ENCODE data around the gene KIF6.
"Not testable (repeated sequence)": the region's sequence is repeated elsewhere in the genome, so short reads cannot be mapped to it uniquely, and the experiment has no call there.

The KIF6 gene

DNA sequence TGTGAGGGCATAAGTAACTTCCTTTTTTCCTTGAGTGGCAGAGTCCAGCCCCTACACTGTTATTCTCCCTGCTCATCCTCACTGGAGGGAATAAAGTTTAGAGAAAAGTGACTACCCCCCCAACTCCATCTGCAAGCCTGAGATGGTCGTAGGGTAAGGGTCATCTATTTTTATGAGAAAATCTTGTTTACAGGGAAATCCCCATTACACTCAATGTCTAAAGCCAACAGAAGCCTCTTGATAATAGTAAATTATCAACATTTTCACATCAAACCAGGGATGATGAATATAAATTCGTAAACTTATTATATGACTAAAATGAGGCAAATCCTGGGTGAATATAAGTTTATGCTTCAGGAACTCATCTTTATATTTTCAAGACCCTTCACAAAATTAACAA lies 228.8 kb downstream of the KIF6 start:
- no peak for DNase-seq (ENCODE audit: low read depth)

DNA sequence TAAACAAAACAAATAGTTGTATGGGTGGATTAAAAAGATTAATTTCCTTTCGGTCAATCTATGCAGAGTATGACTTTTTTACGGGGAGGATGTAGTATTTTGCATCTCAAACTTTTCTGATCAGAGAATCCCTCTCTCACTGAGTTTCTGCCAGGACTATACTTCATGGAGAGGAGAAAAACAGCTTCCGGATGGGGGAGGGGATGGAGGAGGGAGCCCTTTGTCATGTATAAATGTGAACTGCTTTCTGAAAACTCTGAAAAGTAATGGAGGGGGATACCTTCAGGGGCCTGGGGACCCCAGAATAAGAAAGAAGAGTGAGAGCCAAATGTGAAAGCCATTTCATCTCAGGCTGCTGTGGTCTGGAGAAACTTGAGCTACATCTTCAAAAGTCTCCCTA lies 229.6 kb downstream of the KIF6 start:
- no peak for DNase-seq (ENCODE audit: low read depth)

DNA sequence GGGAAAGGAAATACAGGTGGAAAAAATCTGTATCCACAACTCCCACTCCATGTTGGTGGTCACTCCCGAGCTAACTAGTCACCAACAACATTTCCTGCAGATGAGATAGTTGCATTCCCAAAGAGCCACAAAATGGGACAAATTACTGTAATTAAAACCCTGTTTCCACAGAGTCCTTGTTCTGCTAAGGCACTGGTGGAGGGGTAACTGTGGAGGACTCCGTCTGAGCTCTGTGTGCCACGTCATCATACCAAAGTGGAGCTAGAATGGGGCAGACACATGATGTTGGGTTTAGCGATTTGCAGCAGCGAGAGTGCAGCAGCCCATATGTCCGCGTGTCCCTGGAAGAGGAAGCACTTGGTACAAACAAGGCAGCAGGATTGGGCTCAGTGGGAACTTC lies 230.2 kb downstream of the KIF6 start:
- no peak for DNase-seq (ENCODE audit: low read depth)

DNA sequence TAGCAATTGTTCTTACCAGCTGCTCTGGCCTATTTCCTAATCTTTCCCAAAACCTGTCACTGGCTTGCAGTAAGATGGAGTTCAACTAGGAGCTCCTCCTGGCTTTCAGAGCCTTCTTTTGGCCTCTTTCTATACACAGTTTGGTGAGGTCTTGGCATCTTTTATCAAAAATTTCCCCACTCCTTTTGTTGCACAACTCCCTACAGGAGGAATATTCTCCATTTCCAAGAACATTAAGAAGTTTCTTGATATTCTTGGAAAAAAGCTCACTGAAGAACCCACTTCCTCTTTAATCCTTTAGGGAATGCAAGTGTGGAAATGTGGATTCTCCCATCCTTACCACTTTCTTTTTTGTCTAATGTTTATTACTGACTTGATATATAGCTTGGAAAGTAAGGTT lies 231.4 kb downstream of the KIF6 start:
- DNase-seq (ENCODE audit: low read depth) = no peak

DNA sequence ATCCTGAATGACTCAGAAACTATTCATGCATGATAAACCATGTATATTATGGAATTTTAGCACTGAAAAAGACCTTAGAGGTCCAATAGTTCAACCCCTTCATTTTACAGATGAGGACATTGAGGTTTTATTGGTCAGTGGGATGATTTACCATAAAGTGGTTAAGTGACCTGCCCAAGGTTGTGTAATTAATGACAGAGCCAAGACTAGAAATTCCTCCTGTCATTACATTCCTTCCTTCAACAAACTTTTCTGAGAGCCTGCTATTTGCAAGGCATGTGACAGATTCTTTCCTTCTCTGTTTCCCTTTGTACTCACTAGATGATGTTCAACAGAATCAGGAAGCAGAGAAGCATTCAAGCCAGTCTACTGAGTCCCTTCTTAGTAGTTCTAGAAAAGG lies 232.0 kb downstream of the KIF6 start:
- DNase-seq (ENCODE audit: low read depth) = no peak

DNA sequence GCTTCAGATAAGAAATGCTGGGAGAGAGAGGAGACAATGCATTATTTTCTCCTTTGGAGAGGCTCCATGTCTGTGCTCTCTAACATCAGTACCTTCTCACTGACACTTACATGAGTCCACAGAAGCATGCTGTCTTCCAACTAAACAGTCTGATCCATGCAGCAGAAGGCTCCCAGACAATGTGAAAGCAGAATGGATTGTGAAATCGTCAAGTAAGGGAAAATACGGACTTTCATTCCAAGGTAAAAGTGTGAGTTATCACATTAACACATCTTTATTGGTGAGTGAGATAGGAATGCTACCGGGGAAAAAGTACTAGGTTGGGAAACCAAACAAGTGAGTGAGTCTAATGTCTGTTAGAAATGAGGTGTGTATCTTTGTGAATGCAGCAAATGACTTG lies 235.1 kb downstream of the KIF6 start:
- DNase-seq (ENCODE audit: low read depth) = no peak

DNA sequence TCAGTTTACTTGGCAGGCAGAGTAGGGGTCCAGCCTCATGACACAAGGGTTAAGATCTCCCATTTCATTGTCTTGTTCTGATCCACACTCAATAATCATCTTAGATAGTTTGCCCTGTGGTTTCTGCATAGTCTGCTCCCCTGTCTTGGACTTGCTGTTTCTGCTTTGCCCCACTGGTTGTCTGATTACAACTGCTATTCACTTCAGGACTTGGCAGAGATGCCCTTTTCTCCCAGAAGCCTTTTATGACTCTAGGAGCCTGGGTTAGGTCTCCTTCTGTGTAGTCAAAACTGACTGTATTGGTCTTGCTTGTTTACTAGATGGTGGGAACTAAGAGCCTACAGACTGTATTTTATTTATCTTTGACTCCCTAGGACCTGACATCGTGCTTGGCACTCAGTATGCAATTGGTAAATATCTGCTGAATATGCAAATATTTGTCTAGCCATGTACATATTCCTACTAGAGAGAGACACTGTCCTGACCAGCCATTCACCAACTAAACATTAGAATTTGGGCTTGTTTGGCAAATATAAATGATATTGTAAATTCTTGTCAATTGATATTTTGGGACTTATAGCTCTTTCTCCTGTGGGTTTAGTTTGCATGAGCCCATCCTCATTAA lies 236.8 kb downstream of the KIF6 start:
- no peak for DNase-seq (ENCODE audit: low read depth)

DNA sequence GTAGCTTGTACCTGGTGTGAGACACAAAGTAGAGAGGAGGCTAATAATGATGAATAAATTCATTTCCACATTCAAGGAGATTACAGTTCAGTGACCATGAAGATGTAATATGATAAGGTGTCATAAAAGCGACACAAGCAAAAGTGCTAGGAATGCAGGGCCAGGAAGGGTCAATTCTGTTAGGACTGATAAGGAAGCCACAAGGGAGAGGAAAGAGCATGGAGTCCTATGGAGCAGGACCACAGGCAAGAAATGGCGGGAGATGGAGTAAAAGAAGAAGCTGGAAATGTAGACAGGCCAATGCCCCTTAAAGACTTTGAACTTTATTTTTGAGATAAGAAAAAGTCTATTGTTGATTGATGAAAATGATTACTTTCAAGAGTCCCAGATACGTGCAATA lies 240.9 kb downstream of the KIF6 start:
- DNase-seq (ENCODE audit: low read depth) = no peak

DNA sequence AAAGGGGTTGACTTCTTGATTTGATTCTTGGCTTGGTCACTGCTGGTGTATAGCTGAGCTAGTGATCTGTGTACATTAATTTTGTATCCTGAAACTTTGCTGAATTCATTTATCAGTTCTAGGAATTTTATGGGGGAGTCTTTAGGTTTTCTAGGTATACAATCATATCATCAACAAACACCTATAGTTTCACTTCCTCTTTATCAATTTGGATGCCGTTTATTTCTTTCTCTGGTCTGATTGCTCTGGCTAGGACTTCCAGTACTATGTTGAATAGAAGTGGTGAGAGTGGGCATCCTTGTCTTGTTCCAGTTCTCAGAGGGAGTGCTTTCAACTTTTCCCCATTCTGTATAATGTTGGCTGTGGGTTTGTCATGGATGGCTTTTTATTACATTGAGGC lies 245.4 kb downstream of the KIF6 start:
- DNase-seq (ENCODE audit: low read depth) = not testable (repeated sequence)

DNA sequence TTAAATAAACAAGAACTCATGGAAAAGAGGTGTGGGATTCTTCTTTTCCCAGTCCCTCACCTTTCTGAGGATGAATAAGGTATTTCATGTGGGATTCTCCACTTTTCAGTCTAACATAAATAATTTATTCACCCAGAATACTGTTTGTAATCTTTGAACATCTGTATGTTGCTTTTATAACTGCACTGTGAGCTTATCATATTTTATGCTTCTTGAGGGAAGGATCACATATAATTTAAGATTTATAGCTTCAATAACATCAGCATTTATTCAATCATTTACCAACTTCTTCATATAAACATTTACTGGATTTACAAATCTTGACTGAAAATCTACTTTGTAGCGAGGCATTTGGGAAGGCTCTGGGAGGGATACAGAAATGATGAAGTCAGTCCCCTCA lies 248.5 kb downstream of the KIF6 start:
- no peak for DNase-seq (ENCODE audit: low read depth)

DNA sequence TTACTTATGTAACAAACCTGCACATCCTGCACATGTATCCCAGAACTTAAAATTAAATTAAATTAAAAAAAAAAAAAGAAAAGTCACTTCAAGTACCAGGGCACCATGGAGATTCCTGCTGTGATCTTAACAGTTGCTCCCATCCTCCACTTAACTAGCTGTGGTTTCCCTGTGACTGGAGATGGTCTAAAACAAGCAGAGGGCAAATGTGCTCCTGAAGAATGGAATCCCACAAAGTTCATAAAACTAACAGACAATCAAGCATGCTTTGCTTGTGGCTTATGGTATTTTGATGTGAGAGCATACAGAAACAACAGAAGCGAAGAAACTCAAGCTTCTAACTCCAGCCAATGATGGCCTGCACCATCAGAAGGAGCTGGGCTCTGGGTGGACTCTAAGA lies 249.1 kb downstream of the KIF6 start:
- no peak for DNase-seq (ENCODE audit: low read depth)

DNA sequence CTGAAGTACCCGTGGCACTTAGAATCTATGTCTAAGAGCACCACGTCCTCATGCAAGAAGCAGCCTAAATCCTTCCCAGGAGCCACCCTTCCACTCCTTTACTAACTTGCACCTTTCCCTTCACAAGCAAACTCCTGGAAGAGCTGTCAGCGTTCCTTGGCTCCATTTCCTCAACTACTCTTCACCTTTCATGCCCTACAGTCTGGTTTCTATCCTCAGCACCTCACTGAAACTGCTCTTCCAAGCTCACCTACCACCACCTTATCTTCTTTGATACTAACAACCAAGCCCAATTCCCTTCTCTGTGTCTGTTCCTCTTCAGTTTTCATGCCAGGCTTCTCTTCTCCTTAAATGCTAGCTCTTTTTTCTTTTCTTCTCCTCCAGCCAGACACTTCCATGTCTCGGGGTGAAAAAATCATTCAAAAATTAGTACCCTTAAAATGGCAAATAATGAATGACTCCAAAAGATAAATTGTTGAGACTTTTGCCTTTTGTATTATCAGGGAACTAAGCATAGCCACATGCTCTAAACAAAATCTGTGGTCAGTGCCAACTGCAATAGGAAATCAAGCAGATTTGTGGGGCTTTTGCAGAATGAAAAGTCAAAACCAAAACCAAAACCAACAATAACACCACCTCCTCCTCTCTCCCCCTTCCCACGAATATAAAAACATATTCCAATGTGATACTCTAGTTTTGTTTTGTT lies 253.1 kb downstream of the KIF6 start:
- DNase-seq (ENCODE audit: low read depth) = no peak

DNA sequence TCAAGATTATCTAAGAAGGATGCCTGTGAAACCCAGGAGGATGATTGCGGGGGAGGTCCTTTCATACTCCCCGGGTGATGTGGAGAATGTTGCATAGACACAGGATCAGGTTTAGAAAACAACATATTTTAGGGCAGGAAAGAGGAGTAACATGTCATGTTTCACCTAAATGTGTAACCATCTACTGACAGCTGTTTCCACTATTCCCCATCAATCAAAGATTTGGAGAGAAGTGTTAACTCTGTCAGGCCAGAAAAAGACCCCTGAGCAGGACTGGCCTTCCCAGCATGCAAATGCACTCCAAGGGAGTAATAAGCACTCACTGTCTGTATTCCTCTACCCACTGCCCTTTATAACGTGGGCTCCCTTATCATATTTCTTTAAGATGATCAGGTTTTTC lies 254.7 kb downstream of the KIF6 start:
- DNase-seq (ENCODE audit: low read depth) = no peak

DNA sequence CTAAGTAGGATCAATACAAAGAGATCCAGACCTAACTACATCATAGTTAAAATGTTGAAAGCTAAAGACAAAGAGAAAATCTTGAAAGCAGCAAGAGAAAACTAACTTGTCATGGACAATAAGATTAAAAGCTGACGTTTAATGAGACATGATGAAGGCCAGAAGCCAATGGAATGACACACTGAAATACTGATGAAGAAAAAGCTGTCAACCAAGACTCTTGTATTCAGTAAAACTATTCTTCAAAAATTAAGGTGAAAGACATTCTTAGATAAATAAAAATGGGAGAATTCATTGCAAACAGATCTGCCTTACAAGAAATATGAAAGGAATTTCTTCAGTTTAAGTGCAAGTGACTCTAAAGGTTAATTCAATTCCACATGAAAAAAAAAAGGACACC lies 256.8 kb downstream of the KIF6 start:
- no peak for DNase-seq (ENCODE audit: low read depth)

DNA sequence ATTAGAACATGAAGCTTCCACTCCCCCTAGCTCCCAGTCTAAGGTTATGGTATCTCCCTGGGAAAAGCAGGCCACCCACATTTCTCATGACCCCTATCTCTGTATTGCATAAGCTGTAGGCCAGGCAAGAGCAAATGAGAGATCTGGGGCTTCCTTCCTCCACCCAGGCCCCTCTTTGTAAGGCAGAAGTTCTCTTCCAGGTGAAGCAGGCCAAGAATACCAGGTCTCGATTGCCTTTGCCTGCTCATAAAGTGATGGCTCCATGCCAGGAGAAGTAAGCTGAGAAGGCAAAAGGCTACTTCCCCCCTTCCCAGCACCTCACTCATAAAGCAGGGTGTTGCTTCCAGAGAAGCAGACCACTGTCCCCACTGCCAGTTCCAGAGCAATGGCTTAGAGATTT lies 258.6 kb downstream of the KIF6 start:
- DNase-seq (ENCODE audit: low read depth) = no peak

DNA sequence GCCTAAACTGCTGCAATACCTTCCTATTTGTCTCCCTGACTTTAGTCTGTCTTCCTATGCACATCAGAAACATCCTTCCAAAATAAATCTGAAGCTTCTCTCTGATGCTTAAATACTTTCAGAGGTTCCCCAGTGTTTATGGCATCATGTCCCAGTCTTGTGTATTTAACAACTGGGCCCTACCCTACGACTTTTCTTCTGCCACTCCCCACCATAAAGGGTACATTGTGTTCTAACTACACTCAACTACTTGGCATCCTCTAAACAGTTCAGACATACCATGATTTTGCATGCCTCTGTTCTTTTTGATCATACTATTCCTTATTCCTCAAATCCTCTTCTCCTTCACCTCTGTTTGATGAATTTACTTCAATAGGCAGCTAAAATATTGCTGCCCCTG lies 259.7 kb downstream of the KIF6 start:
- DNase-seq (ENCODE audit: low read depth) = no peak

DNA sequence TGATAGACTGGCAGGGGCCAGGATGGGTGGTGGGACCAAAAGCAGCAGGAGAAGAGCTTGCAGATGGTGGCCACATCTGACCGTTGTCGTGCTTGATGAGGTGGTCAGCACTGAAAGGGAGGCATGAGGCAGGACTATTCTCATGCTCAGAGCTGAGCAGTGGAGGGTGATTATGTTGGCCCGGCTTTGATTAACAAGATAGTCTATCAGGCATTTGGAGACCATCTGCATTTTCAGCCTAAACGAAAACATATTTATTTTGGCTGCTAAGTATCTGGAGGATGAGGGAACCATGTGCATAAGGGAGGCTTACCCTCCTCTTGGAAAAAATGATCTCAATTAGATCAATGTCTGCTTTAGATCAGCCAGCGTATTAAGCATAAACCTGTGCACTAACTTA lies 261.1 kb downstream of the KIF6 start:
- no peak for DNase-seq (ENCODE audit: low read depth)

DNA sequence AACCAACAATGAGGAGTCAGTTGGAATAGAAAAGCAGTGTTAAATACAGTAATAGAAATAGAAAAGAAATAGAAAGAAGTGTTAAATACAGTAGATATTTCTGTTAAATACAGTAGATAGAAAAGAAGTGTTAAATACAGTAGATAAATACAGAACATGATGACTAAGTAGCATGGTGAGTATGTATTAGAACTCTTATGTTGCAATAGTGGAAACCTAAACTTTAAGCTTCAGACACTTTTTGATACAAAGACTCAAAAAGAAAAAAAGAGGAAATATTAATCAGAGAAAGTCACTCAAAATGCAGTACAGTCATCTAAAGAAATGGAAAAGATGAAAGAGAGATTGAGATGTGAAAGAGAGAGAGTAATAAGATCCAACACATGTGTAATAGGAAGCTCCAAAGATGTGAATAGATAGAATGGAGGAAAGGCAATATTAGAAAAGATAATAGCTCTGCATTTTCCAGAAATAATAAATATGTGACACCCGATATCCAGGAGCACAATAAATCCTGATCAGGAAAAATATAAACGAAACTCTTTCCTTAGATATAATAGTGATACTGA lies 271.2 kb downstream of the KIF6 start:
- DNase-seq (ENCODE audit: low read depth) = no peak

DNA sequence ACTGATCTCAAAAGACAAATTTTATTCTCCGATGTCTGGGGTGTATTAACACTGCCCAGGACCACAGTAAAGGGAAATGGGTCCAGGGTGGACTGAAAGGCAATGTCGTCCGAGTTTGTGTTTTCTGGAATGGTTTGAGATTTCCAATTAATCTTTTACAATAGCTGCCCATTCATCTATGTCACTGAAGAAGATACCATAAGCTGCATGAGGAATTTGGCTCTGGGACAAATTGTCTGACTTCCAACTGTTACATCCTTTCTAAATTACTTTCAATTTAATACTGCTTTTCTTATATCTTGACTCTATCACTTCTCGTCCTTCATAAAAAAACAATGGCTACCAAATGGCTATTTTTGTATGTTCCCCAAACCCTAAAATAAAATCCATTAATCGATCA lies 272.0 kb downstream of the KIF6 start:
- no peak for DNase-seq (ENCODE audit: low read depth)

DNA sequence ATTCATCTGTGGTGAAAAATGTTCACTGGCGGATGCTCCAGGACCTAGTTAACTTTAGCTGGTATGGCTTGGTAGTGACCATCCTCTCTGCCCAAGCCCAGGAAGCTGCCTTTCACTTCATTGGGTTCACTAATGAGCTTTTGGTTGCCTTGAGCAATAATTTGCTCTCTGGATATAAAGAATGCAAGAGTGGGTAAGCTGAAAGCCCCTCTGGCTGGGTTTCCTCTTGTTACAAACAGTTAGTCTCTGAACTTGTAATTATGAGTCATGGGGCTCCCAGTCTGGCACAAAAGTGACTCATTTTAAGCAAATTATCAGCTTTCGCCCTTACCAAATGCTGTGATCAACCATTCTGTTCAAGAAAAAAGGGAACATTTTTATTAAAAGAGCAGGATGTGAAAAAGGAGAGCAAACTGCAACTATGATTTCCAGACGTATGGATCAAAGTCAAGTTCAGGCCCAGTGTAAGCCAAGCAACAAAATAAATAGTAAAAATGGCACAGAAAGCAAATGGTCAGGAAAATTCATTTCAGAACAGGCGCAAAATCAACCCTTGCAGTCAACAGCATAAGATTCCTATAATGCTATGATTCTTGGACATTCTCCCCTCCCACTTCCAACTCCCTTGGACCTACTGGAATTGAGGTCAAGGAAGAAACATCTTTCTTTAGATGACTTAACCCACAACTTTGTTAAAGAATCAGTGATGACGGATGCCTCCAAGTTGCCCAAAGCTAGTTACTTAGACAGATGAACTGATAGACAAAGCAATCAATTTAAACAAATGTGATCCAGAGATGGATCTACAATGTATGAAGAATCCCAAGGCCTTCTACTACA lies 272.7 kb downstream of the KIF6 start:
- no peak for DNase-seq (ENCODE audit: low read depth)

DNA sequence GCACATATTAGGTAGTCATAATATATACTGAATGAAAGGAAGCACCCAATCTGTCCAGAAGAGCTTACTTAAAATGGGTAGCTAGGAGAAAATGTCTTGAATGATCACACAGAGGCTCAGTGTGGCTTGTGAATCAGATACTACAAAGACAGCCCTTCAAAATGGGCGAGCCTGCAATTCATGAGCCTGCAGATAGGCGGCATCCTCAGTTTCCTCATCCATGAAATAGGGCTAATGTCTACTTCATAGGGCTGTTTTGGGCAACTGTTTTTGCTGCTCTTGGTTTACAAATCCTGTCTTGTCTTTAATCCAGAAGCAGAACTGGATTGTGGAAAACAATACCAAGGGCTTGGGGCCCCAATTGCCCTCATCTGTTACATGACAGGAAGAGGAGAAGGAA lies 273.4 kb downstream of the KIF6 start:
- DNase-seq (ENCODE audit: low read depth) = no peak

DNA sequence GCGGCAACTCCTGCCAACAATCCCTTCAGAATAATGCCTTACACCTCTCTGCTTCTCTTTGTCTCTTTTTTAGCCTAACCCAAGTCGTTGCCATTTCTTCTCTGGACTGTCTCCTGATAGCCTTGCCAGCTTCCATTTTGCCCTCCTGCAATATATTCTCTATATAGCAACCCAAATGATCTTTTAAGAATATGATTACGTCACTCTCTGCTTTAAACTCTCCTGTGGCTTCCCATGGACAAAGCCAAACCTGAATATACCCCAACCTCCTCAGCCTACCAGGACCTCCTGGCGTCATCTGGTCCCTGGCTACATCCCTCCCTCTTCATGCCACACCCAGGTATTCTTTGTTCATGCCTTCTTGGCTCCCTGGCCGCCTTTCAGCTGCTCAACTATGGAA lies 276.2 kb downstream of the KIF6 start:
- no peak for DNase-seq (ENCODE audit: low read depth)

DNA sequence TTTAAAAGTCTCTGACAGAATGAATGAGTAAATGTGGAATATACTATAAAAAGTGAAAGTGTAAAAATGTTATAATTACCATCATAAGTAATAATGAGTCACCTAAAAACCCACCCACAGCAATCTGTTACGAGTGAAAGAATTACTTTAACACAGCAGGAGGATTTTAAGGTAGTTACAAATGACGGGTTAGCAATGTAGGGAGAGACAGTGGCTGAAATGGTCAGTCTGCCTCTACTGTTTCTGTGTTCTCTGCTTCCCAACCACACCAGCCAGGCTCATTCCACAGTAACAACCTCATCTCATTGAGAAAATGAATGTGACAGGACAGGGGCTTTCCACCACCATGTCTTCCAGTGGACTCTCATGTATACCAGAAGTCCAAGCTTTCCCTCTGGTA lies 278.3 kb downstream of the KIF6 start:
- no peak for DNase-seq (ENCODE audit: low read depth)
